RPMI7951 (cell line): Measurements from ENCODE around the gene CNST. TPM values are rescaled to one million over a fixed set of nuclear protein-coding genes. Genes with fewer than 3 reads are reported as not detected.
"Not testable (repeated sequence)": the region's sequence is repeated elsewhere in the genome, so short reads cannot be mapped to it uniquely, and the experiment has no call there.

ENCODE experiments used
- DNase-seq: peaks from one replicate; pipeline ENCODE4 v3.0.0-alpha.2; 2012; ENCODE audit warnings: low read depth
- total RNA-seq: library from RNA; depleted of rRNA; stranded (reverse); fragments of >200 nt; shearing (Covaris generic); gene quantifications from 2 replicates; pipeline ENCODE4 v1.2.3, GENCODE V29; 2014

The CNST gene
- total RNA-seq, 1 experiment from 2014 or later, result 12.3 TPM

DNA sequence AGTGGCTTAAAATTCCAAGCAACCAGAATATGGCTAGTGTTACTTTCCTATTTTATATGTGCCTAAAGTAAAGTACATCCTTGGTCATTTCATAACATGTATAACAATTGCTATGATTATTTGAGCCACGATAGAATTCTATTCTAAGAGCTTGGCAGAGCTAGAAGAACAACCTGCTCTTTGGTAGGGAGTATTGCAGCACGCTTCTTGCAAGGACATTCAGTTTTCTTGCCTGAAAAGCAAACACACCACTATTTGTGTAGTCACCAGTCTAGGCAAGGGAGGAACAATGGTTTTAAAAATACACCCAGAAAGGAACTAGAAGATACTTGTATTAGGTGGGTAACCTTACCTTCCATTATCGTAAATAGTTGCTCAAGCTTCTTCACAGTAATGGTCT is 51.5 kb downstream of the CNST start:
- no peak for DNase-seq

DNA sequence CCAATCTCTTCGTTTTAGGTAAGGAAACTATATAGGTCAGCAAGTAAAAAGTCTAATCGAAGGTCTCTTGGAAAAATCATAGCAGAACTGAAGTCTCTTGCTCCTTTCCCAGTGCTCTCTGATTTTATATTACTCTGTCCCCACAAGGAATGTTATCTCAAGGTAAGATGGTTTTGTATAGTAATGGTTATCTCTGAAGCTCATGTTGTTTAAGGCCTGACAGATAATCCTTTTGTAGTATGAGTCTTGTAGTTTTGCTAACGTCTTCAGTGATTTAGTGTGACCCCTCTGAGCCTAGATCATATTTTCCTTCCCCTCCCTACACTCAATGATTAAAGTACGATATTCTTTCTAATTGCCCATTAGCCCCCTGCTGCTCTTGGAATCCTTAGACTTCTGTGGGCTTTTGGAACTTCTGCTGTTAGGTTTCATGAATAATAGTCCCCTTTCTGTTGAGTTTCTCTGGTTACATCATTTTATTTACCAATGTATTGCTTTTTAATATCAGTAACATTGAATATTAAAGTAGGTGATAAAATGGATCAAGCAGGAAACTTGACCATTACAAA is 52.1 kb downstream of the CNST start:
- no peak for DNase-seq

DNA sequence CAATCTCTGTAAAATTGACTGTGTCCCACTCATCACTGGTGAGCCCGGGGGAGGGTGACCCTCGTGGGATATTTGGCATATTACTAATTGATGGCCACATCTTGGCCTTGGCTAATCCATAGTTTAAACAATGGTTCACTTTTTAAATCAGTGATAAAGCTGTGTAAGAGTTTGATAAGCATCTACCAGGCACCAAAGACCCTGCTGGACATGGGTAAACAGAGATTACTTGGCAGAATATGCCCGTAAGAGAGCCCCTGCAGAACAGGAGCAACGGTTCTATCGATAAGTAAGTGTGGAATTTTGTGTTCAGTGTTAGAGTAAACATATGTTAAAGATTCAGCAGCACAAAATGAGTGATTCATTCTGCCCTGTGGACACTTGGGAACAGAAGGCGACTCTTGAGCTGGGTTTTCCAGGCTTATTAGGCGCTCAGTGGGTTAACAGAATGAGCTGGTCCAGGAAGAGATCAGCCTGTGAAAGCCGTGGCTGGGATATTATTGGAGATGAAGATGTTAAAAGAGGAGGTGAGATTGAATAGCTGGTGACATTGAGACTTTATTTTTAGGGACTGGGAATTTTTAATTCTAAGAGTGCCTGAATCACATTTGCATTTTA is 55.9 kb downstream of the CNST start:
- DNase-seq, result no peak

DNA sequence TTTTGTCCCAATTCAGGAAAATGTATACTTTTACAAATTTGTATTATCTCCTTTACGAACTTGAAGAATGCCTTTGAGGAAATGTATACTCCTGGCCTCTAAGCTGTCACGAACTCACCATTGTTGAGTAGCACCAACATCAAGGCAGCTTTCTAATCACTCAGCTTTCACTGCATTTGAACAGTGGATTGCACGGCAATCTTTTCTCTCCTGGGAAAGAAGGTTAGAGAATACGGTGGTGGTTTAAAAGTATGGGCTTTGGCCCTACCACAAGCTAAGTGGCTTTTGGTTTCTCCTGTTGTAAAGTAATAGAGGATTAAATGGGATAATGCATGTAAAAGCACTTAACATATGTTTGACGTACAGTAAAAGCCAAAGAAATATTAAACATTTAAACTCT is 57.8 kb downstream of the CNST start:
- no peak for DNase-seq

DNA sequence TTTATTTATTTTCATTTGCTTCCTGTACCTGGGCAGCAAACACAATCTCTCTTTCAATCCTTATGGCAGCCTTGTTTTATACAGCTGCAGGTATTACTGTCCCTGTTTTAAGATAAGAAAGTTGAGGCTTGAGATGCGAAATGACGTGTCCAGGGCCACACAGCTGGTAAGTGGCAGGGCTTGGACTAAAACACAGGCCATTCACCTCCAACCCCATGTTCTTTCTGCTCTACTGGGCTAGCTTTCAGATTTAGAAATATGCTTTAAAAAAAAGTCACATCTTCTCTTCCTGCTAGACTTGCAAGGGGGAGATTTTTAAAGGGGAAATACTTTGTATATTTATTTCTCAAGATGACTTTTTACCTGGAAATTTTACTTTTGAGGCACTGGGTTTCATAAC is 62.8 kb downstream of the CNST start:
- no peak for DNase-seq

DNA sequence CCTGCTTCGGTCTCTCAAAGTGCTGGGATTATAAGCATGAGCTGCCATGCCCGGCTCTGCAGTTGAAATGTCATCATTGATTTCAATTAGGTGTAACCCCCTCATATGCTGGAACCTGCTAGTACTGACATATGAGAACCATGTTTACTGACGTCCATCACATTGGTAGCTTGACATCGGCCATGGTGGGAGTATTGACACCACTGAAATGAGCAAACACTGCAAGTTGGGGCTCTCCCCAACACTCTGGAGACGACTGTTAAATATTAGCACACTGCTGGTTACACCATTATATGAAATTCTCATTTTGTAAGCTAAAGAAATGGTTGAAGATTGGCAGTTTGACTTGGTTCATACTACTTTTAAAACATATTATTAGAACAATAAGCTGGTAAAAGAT is 63.7 kb downstream of the CNST start:
- DNase-seq, result no peak

DNA sequence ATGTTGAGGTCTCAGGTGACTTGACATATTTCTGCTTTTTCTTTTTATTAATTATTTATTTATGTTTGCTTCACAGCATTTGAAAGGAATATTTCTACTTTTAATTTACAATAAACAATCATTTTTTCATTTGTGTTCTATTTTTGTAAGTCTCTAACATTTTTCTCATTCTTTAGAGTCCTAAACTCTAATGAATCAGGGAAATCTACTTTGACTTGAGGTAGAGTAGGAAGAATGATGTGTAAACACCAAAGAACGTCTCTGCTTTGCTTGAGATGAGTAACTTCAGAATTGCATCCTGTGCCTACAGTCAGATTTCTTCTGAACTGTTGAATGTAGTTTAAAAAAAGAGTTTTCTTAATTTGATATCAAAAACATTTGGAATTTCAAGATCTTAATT is 65.2 kb downstream of the CNST start:
- peak; percentile 21 for DNase-seq

DNA sequence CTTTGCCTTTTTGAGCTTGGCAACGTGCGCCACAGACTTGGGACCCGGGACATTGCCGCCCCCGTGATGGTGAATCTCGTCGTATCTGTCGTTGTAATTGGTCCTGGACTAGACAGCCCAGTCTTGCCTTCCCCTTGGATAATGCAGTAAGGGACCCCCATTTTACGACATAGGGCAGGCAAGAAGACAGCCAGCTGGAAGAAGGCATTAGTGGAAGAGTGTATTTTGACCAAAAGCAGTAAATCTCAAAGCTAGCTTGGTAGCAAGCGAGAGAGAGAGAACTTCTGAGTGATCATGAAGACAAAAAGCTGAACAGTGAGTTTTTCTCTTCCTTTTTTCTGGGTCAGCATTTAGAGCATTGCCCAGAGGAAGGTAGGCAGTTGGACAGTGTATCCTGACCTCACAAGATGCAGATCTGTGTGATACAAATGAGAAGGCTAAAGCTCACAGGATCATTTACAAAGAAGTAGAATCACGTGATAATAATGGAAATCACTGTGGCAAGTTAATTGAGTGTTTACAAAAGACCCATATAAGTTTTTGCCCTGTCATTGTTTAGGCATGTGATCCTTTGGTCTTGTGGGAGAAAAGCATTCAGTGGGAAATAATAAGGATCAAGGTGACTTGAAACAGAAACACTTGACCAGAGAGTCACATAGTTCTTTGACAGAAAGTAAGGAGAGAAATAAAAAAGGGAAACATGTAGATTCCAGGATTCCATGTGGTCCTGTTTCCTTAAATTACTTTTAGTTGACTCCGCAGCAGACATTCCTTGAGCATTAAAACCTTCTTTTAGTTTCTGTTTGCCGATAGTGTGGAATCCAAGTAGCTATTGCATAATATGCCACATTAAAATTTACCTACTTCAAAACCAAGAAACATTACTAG is 66.3 kb downstream of the CNST start:
- DNase-seq, result peak; percentile 82

DNA sequence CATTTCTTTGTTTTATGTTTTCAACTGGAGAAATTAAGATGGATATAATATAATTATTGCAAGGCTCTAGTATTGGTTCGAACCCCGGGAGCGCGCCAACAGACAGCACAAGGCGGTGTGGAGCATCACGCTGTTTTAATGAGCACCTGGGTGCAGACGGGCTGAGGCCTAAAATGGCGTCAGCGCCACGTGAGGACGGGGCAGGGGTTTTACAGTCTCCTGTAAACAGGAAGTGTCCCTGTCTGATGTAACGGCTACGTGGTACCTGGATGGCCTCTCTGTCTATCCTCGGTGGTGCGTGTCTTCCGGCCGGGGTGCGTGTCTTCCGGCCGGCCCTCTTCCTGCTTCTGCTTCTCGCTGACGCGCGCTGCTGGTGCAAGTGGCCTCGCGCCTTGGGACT is 68.4 kb downstream of the CNST start:
- DNase-seq, result not testable (repeated sequence)

DNA sequence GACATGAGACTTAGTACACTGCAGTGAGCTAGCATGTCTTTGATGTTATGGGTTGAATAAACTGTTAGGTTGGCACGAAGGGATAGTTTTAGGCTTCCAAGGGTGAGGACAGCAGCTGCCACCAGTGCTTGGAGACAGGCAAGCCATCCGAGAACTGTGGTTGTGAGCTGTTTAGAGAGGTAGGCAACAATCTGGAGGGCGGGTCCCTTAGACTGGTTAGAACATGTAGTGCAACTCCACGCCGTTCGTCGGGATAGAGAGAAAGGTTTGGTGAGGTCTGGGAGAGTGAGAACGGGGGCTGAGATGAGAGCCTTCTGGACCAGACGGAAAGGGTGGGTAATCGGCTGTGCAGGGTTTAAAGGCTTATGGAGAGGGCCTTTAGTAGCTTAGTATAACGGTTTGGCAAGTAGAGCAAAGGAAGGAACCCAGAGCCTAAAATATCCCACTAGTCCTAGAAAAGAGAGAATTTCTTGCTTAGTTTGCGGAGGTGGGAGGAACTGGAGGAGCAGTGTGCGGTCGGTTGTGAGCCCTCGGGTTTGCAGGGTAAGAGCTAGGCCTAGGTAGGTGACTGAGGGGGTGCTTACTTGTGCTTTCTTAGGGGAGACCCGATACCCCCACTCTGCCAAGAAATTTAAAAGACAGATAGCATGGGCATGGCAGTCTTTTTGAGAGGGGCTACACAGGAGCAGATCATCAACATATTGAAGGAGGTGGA is 72.8 kb downstream of the CNST start:
- no peak for DNase-seq

DNA sequence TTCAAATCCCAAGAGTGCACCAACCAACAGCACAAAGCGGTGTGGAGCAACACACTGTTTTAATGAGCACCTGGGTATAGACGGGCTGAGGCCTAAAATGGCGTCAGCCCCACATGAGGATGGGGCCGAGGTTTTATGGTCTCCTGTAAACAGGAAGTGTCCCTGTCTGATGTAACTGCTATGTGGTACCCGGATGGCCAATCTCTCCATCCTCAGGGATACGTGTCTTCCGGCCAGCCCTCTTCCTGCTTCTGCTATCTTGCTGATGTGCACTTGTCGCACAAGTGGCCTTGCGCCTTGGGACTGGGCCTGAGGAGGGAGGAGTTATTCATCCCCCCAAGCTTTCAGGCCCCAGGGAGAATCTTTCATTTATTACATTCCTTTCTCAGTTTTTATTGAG is 73.5 kb downstream of the CNST start:
- no peak for DNase-seq

DNA sequence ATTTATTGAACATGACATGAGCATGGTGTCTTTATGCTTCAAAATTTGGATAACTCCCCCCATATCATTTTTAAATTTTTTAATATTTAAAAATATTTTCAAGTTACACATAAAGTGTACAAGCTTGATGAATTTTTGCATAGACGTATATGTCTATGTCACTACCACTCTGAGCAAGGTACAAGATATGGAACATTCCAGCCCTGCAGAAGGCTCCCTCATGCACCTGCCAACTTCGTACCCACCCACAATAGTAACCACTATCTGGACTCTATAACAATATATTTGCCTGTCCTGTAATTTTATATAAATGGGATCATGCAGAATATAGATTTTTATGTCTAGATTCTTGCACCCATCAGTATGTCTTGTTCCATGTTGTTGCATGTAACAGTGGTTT is 74.5 kb downstream of the CNST start:
- no peak for DNase-seq

DNA sequence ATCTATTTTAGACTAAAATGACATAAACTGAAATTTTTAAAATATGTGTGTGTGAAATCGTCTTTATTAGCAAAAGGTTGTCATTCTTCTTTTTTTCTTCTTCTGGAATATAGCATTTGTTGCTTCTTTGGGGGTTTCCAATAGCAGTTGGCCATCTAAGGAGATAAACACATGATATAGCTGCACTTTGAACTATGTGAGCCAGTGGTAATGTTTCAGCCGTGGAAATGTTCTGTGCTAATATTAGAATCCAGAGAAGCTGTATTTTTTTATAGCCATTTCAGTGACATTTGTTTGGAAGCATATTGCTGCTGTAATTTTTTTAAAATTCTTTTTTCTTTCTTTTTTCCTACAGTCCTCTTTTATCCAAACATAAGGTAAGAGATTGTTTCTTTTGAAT is 75.1 kb downstream of the CNST start:
- DNase-seq, result no peak

DNA sequence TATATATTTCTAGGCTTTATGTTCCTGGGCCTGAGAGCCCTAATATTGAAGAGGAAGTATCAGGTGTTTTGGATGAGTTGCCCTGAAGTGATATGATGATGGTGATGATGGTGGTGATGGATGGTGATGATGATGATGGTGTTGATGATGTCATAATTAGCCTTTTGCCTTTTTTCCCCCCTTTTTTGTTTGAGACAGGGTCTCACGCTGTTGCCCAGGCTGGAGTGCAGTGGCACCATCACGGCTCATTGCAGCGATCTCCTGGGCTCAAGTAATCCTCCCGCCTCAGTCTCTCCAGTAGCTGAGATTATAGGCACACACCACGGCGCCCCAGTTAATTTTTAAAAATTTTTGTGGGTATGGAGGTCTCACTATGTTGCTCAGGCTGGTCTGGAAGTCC is 76.5 kb downstream of the CNST start:
- DNase-seq, result no peak

DNA sequence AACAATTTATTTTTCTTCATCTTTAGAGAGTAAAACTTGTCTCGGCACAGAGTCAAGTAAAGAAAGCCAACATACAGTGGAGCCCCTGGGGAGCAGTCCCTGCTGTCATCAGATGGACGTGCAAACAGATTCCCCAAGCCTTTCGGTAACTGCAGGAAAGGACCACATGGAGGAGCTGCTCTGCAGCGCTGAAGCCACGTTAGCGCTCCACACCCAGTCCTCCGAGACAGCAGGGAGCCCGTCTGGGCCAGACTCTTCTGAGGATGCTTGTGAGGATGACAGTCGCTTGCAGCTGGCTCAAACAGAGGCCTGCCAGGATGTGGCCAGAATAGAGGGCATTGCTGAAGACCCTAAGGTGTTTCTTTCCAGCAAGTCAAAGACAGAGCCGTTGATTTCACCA is 80.9 kb downstream of the CNST start:
- peak; percentile 76 for DNase-seq

DNA sequence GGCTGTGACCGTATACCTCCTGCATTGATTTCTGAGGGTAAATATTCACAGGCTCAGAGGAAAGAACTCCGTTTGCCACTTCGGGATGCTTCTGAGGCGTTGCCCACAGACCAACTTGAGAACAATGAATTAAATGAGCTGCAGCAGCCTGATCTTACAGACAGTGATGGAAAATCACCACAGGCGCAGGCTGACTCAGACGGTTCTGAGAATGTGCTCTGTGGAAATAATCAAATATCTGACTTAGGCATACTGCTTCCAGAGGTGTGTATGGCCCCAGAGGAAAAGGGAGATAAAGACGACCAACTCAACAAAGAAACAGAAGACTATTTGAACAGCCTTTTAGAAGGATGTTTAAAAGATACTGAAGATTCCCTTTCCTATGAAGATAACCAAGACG is 81.3 kb downstream of the CNST start:
- peak; percentile 58 for DNase-seq

DNA sequence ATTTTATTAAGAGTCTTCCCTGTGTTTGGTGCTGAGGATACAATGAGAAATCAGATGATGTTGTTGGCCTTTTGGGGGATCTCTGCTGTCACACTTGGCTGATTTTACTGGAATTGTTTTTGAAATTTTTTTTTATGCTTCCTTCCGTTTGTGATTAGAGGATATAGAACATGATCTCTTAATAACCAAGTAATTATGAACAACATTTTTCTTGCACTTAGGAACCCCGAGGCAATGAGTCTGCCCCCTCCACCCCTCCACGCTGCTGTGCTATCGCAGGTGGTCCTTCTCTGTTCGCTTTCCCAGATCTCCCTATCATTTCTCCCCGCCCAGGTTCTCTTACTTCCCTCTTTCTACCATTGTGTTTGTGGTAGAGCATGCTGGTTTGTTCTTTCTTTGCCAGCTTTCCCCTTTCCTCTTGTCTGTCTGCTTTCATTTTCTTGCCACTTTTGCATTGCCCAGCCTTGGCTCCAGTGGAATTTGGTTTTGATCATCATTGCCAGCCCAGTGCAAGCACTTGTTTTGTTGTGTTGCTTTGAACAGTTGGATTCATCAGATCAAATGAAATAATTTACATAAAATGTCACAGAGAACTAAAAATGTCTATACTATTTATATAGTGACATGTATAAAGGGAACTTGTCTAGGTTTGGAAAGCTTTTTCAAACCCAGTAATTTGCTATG is 84.9 kb downstream of the CNST start:
- no peak for DNase-seq

DNA sequence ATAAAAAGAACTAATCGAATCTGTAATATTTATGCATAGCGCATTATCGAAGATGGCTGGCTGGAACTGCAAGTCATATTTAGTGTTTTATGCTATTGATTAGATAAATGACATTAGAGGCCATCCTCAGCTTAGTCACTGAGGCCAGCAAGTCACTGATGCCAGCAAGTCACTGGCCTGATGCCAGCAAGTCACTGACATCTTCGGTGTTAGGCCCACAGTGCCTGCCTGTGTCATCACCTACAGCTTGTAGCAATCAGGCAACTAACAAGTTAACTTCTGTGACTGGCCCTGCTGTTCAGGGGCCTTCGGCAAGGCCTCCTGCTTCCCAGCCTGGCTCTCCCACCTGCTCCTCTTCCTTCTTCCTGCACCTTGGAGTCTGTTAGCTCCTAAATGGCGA is 92.3 kb downstream of the CNST start:
- no peak for DNase-seq

DNA sequence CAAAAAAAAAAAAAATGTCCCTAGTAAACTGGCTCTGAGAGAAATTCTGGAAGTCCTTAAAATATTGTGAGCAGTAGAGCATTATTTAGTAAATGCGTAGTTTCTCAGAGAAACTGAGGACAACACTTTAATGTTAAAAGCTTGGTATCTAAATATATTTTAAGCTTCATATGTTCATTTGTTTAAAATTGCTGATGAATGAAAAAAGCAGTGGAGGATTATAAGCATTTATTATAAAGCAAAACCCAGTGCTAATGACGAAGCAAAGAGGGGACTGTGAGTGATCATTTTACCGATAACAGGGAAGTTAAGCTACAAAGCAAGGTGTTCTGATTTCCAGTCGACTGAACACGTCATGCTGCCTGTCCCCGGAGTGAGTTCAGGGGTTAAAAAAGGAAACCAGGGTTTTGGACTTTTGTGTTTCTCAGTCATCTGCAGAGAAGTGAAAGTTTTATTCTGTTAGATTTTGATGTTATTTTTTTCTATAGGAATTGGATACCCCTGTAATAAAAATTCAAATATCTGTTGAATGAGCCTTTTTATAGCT is 93.4 kb downstream of the CNST start:
- DNase-seq, result no peak

DNA sequence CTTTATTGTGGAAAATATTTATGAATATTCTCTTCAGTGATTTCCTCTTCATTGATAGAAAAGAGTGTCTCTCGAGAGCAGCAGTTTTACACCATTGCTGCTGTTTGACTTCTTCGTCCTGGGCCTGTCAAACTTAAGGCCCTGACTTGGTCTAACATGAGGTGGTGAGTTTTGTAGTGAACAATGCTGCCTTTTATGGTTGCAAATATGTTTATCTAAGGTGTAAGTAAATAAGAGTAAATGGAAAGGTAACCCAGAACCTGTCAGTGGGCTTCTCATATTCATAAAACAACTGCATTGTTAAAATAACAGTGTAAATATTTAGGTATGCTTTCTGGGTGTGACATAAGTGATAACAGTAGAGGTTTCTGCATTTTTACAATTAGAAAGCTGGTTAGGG is 95.2 kb downstream of the CNST start:
- DNase-seq, result no peak

DNA sequence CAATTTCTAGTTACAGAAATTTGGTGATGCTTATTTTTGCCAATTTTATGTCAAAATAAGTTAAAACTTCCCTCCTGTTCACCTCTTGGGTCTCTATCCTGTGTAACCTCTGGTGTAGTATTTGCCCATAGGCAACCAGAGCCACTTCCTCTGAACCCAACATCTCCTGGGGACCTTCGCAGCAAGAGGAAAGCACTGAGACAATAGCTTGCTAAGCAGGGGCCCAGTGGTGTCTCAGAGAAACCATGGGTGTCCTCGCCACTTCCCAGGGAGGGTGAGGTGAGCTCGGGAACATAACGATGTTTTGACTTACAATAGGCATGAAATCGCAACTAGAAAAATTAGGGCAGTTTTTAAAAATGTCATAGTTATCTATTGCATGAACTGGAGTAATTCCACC is 101.5 kb downstream of the CNST start:
- no peak for DNase-seq

DNA sequence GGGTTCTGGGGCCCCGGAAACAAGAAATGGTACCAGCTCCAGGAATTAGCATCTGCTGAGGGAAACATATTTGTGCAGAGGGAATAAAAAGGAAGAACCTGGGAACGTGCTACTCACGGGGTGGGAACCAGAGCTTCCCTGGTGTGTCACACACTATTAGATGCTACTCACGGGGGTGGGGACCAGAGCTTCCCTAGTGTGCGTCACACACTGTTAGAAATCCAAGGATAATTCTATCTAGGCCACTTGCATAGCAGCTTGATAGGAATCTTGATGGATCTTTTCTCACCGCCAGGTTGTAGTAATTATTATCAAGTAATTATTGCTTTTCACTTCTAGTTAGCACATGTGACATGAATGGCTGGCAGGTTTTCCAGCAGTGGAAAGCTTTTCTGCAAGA is 103.4 kb downstream of the CNST start:
- no peak for DNase-seq
